RWPE2 (cell line): ENCODE results near the gene IGFBP1.
"Not testable (repeated sequence)": the region's sequence is repeated elsewhere in the genome, so short reads cannot be mapped to it uniquely, and the experiment has no call there.

ENCODE experiments used
- ATAC-seq: fragments of 200-7000 bp; cut with Tn5 transposase; 3 replicates; pipeline ENCODE4 v1.9.1; 2021; ENCODE audit warnings: low read depth
- DNase-seq: peaks from one replicate; pipeline ENCODE4 v3.0.0-alpha.2; 2020; ENCODE audit warnings: low spot score
- H3K27ac ChIP-seq: fragments of 450-650 bp; 2 replicates; pipeline ENCODE4 v1.5.1; 2017; ENCODE audit warnings: mild to moderate bottlenecking; ENCODE audit not compliant: poor library complexity, severe bottlenecking
- H3K27me3 ChIP-seq: fragments of 250-450 bp; sonication (Bioruptor Pico); 2 replicates; pipeline ENCODE4 v1.5.1; 2021; ENCODE audit warnings: mild to moderate bottlenecking, moderate library complexity; ENCODE audit not compliant: insufficient read depth, poor library complexity, severe bottlenecking
- H3K36me3 ChIP-seq: fragments of 250-450 bp; sonication (Bioruptor Pico); 2 replicates; pipeline ENCODE4 v1.5.1; 2020; ENCODE audit warnings: low read depth, mild to moderate bottlenecking, moderate library complexity
- H3K4me1 ChIP-seq: fragments of 250-450 bp; sonication (Bioruptor Pico); 2 replicates; pipeline ENCODE4 v1.5.1; 2021; ENCODE audit warnings: mild to moderate bottlenecking, moderate library complexity; ENCODE audit not compliant: insufficient read depth, poor library complexity, severe bottlenecking
- H3K4me3 ChIP-seq: fragments of 250-450 bp; sonication (Bioruptor Pico); 2 replicates; pipeline ENCODE4 v1.5.1; 2021; ENCODE audit warnings: mild to moderate bottlenecking, moderate library complexity; ENCODE audit not compliant: severe bottlenecking
- H3K9me3 ChIP-seq: fragments of 250-450 bp; sonication (Bioruptor Pico); 2 replicates; pipeline ENCODE4 v1.5.1; 2021; ENCODE audit warnings: mild to moderate bottlenecking, moderate library complexity; ENCODE audit not compliant: severe bottlenecking
- TF ChIP-seq, protein P1 (sequence below): fragments of 450-650 bp; IDR thresholded peaks from one replicate; pipeline ENCODE4 v1.5.1; 2017; ENCODE audit warnings: mild to moderate bottlenecking, moderate library complexity; ENCODE audit not compliant: poor library complexity, severe bottlenecking

IGFBP1 gene

DNA sequence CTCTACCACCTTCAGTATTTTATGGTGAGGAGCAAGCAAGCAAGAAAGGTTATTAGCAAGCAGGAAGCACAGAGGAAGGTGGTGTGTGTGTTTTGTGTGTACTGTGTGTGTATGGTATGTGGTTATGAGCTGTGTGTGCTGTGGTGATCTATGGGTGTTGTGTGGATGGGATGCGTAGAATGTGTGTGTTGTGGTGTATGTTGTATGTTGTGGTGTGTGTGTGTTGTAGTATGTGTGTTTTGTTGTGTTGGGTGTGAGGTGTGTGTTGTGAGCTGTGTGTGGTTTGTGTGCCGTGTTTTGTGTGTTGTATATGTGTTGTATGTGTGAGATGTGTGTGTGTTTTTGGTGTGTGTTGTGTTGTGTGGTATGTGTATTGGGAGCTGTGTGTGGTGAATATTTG, 49.6 kb downstream of the IGFBP1 start:
- no peak for DNase-seq
- Histone ChIP-seq H3K4me1 (no peaks in the 10 kb centered on the region), H3K27me3 (peaks cover 2% of the 10 kb centered on the region), H3K27ac (no peak overlapping the region), H3K36me3 (no peaks in the 10 kb centered on the region), H3K9me3 (no peaks in the 10 kb centered on the region), H3K4me3 (no peak overlapping the region)
- ATAC-seq = no peak
- TF ChIP-seq, protein P1, sequence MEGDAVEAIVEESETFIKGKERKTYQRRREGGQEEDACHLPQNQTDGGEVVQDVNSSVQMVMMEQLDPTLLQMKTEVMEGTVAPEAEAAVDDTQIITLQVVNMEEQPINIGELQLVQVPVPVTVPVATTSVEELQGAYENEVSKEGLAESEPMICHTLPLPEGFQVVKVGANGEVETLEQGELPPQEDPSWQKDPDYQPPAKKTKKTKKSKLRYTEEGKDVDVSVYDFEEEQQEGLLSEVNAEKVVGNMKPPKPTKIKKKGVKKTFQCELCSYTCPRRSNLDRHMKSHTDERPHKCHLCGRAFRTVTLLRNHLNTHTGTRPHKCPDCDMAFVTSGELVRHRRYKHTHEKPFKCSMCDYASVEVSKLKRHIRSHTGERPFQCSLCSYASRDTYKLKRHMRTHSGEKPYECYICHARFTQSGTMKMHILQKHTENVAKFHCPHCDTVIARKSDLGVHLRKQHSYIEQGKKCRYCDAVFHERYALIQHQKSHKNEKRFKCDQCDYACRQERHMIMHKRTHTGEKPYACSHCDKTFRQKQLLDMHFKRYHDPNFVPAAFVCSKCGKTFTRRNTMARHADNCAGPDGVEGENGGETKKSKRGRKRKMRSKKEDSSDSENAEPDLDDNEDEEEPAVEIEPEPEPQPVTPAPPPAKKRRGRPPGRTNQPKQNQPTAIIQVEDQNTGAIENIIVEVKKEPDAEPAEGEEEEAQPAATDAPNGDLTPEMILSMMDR = no peak

DNA sequence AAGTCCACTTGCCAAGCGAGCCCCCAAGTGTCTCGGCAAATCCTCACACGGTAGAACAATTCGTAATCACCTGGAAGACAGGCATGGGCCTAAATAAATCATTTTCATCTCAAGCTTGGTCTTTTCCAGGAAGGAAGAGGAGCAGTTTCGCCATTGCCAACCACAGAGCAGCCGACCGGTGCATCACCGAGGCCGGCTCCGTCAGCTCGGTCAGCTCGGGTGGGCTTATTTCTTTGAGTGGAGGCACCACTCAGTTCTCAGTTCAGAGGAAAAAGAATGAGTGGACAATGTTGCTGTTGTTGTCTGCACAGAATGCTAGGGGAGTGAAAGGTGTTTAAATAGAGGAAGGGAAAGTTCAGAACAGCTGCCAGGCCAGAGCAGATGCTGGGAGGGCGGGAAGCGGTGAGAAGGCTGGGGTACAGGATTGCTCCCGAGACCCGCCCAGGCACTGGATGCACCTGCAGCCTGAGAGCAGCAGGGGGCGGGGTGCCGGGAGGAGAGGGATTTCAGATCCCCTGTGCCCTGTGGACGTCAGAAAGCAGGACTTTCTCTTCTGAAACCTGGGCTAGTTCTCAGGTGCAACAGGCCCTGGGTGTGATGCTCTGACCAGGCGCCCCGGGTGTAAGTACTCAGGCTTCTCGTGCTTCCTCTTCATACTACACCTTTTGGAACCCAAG, 50.5 kb downstream of the IGFBP1 start:
- Histone ChIP-seq H3K27me3 (peaks cover 2% of the 10 kb centered on the region), H3K9me3 (no peaks in the 10 kb centered on the region), H3K36me3 (no peaks in the 10 kb centered on the region), H3K4me3 (no peak overlapping the region), H3K27ac (no peak overlapping the region), H3K4me1 (no peaks in the 10 kb centered on the region)
- no peak for ATAC-seq
- TF ChIP-seq, protein P1 = no peak
- DNase-seq = no peak

DNA sequence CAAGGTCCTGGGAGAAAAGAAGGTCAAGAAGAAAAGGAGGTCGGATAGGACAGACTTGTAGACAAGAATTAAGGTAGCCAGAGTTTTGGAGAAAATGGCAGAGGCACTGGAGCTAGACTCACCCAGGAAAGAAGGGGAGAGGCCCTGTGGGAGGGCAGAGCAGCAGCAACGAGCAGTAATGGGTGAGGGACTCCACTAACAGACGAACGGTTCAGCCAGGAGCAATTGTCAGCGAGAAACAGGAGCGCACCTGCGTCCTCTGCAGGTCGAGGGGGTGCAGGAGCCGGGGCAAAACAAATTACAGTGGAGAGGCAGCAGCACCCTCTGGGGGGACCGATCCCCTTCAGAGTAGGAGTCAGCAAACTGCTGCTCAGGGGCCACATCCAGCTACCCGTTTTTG, 51.3 kb downstream of the IGFBP1 start:
- H3K4me3 ChIP-seq = no peak overlapping the region
- TF ChIP-seq, protein P1 = no peak
- ATAC-seq = no peak
- no peak for DNase-seq
- H3K27ac ChIP-seq = no peak overlapping the region
- H3K36me3 ChIP-seq = no peaks in the 10 kb centered on the region
- H3K4me1 ChIP-seq = no peaks in the 10 kb centered on the region
- no peaks in the 10 kb centered on the region for H3K9me3 ChIP-seq
- H3K27me3 ChIP-seq = no peaks in the 10 kb centered on the region

DNA sequence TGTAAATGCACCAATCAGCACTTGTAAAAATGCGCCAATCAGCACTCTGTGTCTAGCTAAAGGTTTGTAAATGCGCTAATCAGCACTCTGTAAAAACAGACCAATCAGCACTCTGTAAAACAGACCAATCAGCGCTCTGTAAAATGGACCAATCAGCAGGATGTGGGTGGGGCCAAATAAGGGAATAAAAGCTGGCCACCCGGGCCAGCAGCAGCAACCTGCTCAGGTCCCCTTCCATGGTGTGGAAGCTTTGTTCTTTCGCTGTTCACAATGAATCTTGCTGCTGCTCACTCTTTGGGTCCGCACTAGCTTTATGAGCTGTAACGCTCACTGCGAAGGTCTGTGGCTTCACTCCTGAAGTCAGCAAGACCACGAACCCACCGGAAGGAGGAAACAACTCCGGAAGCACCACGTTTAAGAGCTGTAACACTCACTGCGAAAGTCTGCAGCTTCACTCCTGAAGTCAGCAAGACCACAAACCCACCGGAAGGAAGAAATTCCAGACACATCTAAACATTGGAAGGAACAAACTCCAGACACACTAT, 52.0 kb downstream of the IGFBP1 start:
- DNase-seq, H3K4me3 ChIP-seq, ATAC-seq, H3K36me3 ChIP-seq, H3K27me3 ChIP-seq, H3K9me3 ChIP-seq, H3K4me1 ChIP-seq, H3K27ac ChIP-seq: not testable (repeated sequence)

DNA sequence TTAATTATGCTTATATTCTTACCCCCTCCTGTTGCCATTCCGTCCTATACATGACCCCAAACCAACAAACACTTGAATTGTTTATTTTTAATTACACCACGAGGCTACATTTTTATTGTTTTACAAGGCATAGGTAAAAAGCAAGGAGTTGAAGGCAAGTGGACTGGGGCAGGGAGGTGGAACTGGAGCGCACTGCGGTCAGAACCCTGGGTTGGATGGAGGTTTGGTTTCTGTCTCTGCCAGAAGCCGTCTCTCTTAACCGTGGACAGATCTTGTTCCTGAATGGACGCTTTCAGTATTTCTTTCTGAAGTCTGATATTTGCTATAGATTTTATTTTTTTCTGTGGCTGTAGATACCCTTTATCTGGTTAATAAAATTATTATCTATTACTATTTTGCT, 52.7 kb downstream of the IGFBP1 start:
- no peaks in the 10 kb centered on the region for H3K36me3 ChIP-seq
- TF ChIP-seq, protein P1 = no peak
- ATAC-seq = no peak
- H3K27me3 ChIP-seq = no peaks in the 10 kb centered on the region
- no peaks in the 10 kb centered on the region for H3K9me3 ChIP-seq
- H3K4me1 ChIP-seq = no peaks in the 10 kb centered on the region
- DNase-seq = no peak
- H3K4me3 ChIP-seq = no peak overlapping the region
- no peak overlapping the region for H3K27ac ChIP-seq
